ENCODE results near the gene SORBS2.

DNA sequence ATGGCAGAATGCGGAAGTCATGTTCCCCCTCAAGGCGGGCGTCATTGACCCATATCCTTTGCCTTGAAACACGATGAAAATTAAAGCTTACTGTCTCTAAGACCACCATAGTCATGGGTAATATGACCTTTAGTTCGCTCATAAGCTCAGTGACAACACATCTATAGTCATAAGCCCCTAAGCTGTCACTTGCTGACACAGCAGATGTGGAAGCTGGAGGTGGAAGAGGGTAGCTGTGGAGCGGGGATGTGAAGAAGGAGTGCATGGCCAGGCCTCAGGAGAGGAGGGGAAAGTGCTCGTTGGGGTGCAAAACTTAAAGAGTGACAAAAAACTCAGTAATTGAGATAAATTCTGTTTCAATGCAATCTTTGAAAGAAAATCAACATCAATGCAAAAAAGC, 142.7 kb downstream of the SORBS2 start:
- no peak for TF ChIP-seq EP300 (IDR thresholded peaks at IDR 0.05)
- TF ChIP-seq, protein P1, sequence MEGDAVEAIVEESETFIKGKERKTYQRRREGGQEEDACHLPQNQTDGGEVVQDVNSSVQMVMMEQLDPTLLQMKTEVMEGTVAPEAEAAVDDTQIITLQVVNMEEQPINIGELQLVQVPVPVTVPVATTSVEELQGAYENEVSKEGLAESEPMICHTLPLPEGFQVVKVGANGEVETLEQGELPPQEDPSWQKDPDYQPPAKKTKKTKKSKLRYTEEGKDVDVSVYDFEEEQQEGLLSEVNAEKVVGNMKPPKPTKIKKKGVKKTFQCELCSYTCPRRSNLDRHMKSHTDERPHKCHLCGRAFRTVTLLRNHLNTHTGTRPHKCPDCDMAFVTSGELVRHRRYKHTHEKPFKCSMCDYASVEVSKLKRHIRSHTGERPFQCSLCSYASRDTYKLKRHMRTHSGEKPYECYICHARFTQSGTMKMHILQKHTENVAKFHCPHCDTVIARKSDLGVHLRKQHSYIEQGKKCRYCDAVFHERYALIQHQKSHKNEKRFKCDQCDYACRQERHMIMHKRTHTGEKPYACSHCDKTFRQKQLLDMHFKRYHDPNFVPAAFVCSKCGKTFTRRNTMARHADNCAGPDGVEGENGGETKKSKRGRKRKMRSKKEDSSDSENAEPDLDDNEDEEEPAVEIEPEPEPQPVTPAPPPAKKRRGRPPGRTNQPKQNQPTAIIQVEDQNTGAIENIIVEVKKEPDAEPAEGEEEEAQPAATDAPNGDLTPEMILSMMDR (IDR thresholded peaks at IDR 0.05), result no peak

Measured in tibial nerve (tissue), 4 donors.